NOMO-1 treated with DMSO at 0.1 percent for 48 hours (cell line): ENCODE measurements around the gene JOSD2.
"Not testable (repeated sequence)": the region's sequence is repeated elsewhere in the genome, so short reads cannot be mapped to it uniquely, and the experiment has no call there.

ENCODE experiments used
- DNase-seq: peaks from one replicate; lab custom pipeline; 2025; ENCODE audit not compliant: unreplicated experiment; lab: John Stamatoyannopoulos, UW

The JOSD2 gene

GRCh38 chr19:50478901-50479715 lies 31.9 kb downstream of the JOSD2 start:
- peak; percentile 19 for DNase-seq

GRCh38 chr19:50477751-50478515 lies 33.1 kb downstream of the JOSD2 start:
- DNase-seq: no peak

DNA sequence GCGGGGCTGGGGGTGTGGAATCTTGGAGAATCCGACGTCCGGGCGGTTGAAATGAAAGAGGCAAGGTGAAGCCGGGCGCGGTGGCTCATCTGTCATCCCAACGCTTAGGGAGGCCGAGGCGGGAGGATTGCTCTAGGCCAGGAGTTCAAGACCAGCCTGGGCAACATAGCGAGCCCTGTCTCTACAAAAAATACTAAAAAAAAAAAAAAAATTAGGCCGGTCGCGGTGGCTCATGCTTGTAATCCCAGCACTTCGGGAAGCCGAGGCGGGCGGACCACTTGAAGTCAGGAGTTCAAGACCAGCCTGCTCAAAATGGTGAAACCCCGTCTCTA lies 34.1 kb downstream of the JOSD2 start:
- DNase-seq: no peak

DNA sequence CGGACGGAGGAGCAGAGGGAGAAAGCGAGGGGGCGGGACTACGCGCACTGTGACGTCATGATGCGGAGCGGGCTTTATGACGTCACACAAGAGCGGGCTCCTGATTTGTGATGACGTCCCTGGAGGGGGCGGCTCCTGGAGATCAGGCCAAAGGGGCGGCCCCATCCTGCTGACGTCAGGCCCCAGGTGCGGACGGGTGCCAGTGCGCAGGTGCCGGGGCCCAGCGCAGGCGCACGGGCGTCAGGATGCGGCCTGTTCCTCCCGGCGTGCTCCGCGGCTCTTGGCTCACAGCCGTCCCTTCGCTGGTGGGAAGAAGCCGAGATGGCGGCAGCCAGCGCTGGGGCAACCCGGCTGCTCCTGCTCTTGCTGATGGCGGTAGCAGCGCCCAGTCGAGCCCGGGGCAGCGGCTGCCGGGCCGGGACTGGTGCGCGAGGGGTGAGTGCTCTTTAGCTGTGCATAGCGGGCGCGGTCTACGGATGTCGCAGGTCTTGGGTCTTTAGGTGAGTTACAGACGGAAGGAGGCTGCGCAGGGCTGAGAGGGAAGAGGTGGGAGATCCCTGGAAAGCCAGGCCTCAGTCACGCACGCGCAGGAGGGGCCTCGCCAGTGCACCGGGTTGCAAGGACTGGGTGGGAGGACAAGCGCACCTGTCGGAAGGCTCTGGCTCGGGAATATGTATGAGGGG lies 34.6 kb downstream of the JOSD2 start, which contains the start of the genes EMC10 and GARIN5A:
EMC10 (plus strand) TSS at position 284 of the 683 bp plus-strand sequence; CDS start at position 322, 38 bp downstream.
GARIN5A (minus strand) TSS at position 625 of the 683 bp plus-strand sequence; CDS start at position 165, 460 bp downstream.
- peak; percentile 81 for DNase-seq

DNA sequence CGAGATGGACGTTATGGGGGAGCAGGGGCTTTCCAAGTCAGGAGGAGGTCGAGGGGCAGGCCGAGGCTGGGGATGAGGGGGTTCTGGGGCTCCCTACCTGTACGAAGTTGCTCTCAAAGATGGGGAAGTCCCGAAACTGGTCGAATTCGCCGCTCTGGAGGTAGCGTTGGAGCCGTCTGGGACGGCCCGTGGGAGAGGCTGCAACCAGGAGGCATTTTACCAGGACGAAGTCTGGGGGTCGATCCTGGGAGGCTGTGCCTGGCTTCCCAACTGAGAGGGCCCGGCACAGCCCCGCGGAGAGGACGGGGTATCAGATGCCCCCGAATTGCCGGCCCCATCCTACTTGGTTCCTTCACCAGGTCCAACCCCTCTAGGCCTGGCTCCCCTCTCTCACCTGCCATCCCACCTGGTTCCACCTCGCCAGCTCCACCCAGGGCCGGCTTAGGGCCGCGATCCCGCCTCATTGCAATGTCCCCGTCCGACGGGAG lies 35.2 kb downstream of the JOSD2 start:
- DNase-seq: no peak

- no peak for DNase-seq
Measured at GRCh38 chr19:50475101-50475568, 35.9 kb downstream of the JOSD2 start.

DNA sequence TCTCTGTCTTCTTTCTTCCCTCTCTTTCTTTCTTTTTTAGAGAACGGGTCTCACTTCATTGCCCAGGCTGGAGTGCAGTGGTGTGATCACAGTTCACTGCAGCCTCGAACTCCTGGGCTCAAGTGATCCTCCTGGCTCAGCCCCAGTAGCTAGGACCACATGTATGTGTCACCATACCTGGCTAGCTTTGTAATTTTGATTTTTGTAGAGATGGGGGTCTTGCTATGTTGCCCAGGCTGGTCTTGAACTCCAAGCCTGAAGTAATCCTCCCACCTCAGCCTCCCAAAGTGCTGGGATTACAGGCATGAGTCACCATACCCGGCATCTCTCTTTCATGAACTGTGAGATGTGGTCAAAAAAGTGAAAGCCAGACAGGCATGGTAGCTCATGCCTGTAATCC lies 37.7 kb downstream of the JOSD2 start:
- not testable (repeated sequence) for DNase-seq

- no peak for DNase-seq
Measured at GRCh38 chr19:50468818-50469217, 42.2 kb downstream of the JOSD2 start.

- no peak for DNase-seq
Measured at GRCh38 chr19:50467566-50467965, 43.4 kb downstream of the JOSD2 start.

DNA sequence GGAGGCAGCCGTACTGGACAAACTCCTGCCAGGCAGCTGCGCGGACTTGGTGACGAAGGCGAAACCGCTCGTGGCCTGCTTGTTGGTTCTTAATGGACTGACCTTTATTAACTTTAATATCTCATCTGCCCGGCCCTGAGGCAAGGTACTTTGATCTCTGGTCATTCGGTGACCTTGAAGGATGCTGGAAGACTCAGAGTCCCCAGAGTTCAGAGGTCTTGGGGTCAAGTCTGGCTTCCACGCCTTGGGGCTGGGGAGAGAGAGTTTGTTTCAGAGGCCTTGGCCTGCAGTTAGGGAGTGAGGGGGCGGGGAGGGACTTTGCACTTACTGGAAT lies 44.3 kb downstream of the JOSD2 start:
- DNase-seq: no peak

GRCh38 chr19:50465986-50466705 lies 44.8 kb downstream of the JOSD2 start:
- DNase-seq: no peak

- DNase-seq: no peak
Measured at GRCh38 chr19:50465000-50465399, 46.0 kb downstream of the JOSD2 start.

DNA sequence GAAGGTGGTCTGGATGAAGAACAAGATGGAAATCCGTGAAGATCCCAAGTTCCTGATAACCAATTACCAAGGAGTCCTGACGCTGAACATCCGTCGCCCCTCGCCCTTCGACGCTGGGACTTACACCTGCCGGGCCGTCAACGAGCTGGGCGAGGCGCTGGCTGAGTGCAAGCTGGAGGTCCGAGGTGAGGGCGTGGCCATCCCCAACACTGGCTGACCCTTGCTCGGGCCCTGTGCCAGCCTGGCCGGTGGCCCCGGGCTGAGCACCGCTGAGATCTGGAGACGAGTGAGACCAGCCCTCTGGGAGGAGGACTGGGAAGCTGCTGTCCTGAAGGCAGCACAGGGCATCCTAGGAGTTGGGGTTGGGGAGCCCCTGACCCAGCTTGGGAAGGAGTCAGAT lies 46.6 kb downstream of the JOSD2 start:
- no peak for DNase-seq

DNA sequence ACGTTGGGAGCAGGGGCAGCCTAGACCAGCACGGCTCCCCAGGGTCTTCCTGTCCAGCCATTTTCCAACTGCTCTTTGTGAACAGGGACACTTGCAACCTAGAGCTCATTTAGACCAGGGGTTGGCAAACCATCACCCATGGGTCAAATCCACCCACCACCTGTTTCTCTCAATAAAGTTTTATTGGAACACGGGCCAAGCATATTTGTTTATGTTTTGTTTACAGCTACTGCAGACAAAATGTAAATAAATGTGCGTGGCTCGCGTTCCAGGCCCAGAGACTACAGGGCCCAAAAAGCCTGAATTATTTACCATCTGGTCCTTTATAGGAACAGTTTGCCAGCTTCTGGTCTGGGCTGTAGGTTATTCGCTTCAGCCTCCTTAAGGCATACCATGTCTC lies 48.0 kb downstream of the JOSD2 start:
- no peak for DNase-seq

DNA sequence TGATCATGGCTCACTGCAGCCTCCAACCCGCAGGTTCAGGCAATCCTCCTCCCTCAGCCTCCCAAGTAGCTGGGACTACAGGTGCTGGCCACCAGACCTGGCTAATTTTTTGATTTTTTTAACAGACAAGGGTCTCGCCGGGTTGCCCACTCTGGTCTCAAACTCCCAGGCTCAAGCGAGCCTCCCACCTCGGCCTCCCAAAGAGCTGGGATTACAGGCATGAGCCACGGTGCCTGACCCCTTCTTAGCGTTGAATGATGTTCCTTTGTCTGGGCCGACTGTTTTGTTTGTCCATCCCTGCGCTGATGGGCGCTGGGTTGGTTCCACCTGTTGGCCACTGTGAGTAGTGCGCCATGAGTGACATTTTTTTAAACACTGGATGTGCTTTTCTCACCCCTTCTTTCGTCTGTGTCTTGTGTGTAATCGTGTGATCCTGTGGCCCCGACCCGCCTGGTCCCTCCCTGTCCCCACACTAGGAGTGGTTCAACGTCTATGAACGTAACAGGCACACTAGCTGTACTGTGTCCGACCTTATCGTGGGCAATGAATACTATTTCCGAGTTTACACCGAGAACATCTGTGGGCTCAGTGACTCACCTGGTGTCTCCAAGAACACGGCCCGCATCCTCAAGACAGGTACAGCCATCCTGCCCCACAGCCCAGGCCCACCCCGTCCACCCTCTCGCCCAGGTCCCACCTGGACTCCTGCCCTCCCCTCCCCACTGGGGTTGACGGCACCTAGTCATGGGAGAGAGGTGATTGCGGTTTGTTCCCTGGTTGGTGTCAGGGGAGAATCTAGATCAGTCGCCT lies 49.7 kb downstream of the JOSD2 start:
- DNase-seq: peak; percentile 49

DNA sequence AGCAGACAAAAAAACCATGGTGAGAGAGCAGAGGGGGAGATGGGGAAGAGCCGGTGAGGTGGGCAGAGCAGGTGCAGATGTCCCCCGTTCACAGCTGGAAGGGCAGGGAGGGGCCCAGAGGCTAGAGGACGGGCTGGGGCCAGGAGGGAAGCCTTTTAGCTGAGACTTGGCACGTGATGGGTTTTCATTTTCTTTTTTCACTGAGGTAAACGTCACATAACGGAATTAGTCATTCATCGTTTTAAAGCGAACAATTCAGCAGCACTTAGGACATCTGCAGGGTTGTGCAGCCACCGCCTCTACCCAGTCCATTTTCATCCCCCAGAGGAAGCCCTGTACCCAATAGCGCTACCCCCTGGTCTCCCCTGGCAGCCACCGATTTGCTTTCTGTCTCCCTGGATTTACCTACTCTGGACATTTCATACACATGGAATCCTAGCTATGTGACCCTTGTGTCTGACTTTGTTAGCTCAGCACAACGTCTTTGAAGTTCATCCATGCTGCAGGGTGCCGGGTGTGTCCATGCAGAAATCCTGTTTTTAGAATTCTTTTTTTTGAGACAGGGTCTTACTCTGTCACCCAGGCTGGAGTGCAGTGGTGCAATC lies 50.7 kb downstream of the JOSD2 start:
- peak; percentile 17 for DNase-seq

GRCh38 chr19:50459638-50460037 lies 51.4 kb downstream of the JOSD2 start:
- no peak for DNase-seq

- no peak for DNase-seq
Measured at GRCh38 chr19:50459067-50459456, 51.9 kb downstream of the JOSD2 start.

GRCh38 chr19:50458396-50459066 lies 52.5 kb downstream of the JOSD2 start:
- DNase-seq: no peak
